Loucy (cell line): Measurements from ENCODE around the gene SIK3.

Source experiments
- EZH2phosphoT487 ChIP-seq: fragments of 200-600 bp; IDR thresholded peaks from 2 replicates; pipeline ENCODE4 v1.6.1; 2018; ENCODE audit warnings: antibody characterized with exemption, mild to moderate bottlenecking, moderate library complexity, borderline replicate concordance
- TF ChIP-seq, protein P1 (sequence below): fragments of 200-600 bp; sonication (generic); conservative IDR thresholded peaks from 2 replicates; pipeline ENCODE4 v1.5.1; 2014; ENCODE audit warnings: mild to moderate bottlenecking, antibody characterized with exemption, low read length

- TF ChIP-seq, protein P1, sequence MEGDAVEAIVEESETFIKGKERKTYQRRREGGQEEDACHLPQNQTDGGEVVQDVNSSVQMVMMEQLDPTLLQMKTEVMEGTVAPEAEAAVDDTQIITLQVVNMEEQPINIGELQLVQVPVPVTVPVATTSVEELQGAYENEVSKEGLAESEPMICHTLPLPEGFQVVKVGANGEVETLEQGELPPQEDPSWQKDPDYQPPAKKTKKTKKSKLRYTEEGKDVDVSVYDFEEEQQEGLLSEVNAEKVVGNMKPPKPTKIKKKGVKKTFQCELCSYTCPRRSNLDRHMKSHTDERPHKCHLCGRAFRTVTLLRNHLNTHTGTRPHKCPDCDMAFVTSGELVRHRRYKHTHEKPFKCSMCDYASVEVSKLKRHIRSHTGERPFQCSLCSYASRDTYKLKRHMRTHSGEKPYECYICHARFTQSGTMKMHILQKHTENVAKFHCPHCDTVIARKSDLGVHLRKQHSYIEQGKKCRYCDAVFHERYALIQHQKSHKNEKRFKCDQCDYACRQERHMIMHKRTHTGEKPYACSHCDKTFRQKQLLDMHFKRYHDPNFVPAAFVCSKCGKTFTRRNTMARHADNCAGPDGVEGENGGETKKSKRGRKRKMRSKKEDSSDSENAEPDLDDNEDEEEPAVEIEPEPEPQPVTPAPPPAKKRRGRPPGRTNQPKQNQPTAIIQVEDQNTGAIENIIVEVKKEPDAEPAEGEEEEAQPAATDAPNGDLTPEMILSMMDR: no peak
- TF ChIP-seq EZH2phosphoT487: no peak
Observed at GRCh38 chr11:116827461-116827860, 270.8 kb downstream of the SIK3 start.
